IMR-90 (cell line): ENCODE data around the gene CBX6.

Experiments used
- MAFK ChIP-seq: IDR thresholded peaks from 2 replicates; pipeline ENCODE4 v1.6.1; 2012; ENCODE audit warnings: low read depth, low read length, improper control_type of control experiment
- RAD21 ChIP-seq: IDR thresholded peaks from 2 replicates; pipeline ENCODE4 v1.6.1; 2012; ENCODE audit warnings: low read length, improper control_type of control experiment
- SMC3 ChIP-seq: fragments of 150-350 bp; IDR thresholded peaks from 2 replicates; pipeline ENCODE4 v1.6.1; 2016; ENCODE audit warnings: low read depth, mild to moderate bottlenecking, antibody characterized with exemption, low read length, moderate library complexity
- TF ChIP-seq, protein P1 (sequence below): fragments of 150-350 bp; IDR thresholded peaks from 2 replicates; pipeline ENCODE4 v1.6.1; 2016; ENCODE audit warnings: low read depth, mild to moderate bottlenecking, low read length, moderate library complexity, borderline replicate concordance
- TF ChIP-seq, protein P2 (sequence below): conservative IDR thresholded peaks from 2 replicates; pipeline ENCODE4 v1.5.1; 2012; ENCODE audit warnings: mild to moderate bottlenecking, low read depth, low read length, improper control_type of control experiment

GRCh38 chr22:38820020-38820419 lies 52.0 kb downstream of the CBX6 start:
- TF ChIP-seq, protein P1, sequence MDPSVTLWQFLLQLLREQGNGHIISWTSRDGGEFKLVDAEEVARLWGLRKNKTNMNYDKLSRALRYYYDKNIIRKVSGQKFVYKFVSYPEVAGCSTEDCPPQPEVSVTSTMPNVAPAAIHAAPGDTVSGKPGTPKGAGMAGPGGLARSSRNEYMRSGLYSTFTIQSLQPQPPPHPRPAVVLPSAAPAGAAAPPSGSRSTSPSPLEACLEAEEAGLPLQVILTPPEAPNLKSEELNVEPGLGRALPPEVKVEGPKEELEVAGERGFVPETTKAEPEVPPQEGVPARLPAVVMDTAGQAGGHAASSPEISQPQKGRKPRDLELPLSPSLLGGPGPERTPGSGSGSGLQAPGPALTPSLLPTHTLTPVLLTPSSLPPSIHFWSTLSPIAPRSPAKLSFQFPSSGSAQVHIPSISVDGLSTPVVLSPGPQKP = no peak
- TF ChIP-seq, protein P2, sequence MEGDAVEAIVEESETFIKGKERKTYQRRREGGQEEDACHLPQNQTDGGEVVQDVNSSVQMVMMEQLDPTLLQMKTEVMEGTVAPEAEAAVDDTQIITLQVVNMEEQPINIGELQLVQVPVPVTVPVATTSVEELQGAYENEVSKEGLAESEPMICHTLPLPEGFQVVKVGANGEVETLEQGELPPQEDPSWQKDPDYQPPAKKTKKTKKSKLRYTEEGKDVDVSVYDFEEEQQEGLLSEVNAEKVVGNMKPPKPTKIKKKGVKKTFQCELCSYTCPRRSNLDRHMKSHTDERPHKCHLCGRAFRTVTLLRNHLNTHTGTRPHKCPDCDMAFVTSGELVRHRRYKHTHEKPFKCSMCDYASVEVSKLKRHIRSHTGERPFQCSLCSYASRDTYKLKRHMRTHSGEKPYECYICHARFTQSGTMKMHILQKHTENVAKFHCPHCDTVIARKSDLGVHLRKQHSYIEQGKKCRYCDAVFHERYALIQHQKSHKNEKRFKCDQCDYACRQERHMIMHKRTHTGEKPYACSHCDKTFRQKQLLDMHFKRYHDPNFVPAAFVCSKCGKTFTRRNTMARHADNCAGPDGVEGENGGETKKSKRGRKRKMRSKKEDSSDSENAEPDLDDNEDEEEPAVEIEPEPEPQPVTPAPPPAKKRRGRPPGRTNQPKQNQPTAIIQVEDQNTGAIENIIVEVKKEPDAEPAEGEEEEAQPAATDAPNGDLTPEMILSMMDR = no peak
- TF ChIP-seq MAFK (no peak), SMC3 (no peak), RAD21 (no peak)
